Smooth muscle cell of the brain vasculature (primary cell): ENCODE results near the gene BOC.

Experiments
- DNase-seq: peaks from one replicate; pipeline ENCODE4 v3.0.0-alpha.2; 2012; ENCODE audit warnings: low read depth, low spot score

BOC gene

DNA sequence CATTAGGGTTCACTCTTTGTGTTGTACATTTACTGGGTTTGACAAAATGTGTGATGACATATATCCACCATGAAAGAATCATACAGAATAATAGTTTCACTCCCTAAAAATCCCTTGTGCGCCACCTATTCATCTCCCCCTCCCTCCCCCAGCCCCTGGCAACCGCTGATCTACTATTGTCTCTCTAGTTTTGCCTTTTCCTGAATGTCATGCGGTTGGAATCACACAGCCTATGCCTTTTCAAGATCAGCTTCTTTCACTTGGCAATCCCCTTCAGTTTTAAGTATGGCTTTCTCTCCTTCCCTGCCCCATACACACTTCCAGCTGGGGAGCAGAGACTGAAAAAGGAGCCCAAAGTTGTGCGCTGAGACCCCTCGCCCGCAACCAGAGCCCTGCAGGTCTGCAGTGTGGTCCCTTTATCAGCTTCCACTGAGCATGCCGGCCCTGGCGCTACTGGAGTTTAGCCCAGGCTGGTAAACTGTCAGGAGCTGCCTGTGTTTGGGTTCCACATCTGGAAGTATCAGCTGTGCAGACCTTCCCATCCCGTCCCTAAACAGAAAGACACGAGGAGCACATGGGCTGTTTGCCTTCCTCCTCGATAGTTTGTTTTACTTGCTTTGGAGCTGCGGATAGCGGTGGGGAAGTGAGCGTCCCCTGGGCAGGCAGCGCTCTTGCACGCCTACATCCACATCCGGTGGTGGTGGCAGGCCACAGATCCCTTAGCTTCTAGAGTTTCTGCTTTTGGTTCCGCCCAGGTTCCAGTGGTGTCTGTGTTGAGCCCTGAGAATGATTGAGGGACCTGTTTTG lies 12.3 kb downstream of the BOC start:
- no peak for DNase-seq

DNA sequence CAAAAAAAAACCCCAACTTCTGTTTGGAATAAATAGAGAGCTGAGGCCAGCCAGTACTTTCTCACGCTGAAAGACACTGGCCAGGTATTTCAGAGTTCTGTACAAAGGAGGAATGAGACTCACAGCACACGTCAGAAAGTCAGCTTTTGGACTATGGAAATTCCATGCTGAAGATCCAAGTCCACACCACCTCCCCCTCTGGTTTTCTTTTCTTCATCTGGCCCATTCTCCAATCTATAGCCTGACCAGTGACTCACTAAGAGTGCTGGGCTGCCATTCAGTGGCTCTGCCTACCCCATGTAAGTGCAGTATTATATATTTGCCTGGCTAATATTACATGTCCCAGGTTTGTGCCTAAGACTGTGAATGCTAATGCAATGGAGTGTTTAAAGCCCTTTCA lies 13.9 kb downstream of the BOC start:
- DNase-seq: no peak

DNA sequence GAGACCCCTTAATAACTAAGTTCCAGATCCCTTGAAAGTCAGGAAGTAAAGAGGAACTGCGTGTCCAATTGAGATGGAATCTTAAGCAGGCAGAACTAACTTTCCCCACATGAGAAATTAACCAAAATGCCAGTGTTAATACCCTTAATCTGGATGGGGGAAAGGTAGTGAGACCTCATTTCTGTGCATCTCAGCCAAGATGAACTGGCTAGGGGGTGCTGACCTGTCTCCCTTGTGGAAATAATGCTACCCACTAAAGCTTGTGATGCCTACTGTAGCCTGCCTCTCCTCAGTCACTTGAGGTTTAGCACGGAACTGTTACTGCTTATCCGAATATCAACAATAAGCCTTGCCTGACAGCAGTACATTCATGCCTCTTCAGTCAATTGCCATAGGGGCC lies 15.1 kb downstream of the BOC start:
- DNase-seq: no peak

DNA sequence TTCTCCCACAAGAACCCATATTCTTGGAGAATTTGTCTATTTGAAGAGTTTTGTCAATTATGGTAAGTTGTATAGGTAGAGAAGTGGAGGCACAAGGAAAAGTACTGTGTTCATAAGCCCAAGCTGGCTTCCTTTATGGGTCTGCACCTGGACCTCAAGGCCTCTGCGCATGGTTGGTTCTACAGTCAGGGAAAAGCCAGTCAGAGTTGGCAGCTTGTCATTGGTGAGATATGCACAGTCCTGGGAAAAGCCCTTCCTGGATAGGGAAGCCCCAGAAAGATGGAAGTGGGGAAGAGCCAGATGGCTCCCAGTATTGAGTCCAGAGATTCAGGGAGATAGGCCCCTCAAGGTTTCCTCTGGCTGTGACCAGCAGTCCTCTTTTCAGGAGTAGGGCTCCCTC lies 15.8 kb downstream of the BOC start:
- no peak for DNase-seq

DNA sequence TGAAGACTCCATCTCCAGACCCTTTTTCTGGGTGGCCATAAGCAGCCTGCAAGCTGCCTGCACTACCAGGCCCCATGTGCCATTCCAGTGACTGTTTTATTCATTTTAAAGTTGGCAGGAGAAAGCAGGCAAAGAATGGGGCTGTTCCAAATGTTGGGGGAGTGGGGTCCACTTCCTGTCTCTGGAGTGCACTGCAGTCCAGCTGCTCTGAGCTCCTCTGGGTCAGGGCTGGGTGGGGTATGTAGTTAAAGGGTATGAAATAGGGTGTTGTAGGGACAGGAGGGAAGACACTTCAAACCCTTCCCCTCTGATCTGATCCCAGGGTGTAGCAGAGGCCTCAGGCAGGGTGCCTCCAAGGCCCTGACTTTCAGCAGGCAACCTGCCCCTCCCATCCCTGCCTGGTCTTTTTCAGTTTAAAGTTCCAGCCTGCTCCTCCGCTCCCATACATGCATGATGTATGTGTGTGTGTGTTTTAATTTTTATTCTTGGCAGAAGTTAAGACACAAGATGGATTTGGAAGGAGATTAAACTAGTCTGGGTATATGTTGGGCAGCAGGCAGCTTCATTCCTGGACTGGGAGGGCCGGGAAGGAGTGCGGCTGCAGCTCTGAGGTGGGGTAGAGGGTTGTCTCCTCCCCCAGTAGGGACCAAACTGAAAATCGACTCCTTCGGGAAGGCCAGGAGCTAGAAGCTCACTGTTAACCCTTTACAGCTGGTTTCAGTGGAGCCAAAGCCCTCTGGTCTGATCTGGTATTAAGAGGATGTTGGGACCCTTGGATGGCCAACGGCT lies 17.3 kb downstream of the BOC start:
- DNase-seq: no peak

DNA sequence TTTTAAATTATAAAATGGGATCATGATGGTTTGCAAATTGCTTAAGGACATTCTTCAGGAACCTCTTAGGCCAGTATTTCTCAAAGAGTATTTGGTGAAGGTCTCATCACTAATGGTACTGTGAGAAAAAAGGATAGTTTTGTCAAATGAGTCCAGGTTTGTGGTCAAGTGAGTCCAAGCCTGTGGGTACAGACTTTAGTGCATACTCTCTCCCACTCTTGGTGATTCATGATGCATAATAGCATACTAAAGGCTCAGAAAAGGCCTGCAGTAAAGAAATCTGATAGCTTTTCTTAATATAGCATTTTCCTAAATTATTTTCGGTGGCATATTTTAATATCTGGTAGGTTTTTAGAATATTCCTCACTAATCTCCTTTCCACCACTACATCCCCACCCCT lies 20.0 kb downstream of the BOC start:
- no peak for DNase-seq

DNA sequence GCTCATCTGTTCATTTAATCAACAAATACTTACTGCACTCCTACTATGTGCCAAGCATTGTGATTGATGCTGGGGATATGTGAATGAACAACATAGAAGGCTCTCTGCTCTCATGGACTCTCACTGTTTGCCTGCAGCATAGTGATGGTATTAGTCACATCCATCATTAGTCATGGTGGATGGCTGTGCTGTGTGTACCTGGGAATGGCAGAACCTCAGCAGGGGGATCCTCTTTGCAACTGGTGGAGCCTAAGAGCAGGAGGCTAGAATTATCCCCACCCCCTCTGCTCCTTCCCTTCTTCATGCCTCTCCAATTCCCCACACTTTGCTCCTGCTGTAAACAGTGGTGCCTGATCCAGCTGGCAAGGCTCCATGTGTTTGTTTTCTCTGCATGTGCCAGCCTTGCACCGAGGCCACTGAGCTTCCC lies 20.5 kb downstream of the BOC start:
- peak; percentile 74 for DNase-seq

DNA sequence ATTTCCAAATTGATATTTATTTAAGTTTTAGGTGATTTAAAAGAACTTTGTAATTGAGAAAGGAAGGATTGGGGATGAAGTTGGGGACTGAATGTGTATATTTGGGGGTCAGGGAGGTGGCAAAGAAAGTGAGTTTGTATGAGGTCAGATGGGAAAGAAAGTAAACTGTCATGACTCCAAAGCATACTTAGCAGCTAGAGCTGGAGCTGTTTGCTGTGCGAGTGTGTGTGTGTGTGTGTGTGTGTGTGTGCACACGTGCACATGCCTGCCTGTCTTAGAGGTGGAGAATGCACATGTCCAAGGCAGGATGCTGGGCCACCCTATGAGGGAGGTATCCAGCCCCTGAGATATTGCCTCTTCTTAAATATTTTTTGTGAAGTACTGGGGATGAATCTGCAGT lies 21.0 kb downstream of the BOC start:
- no peak for DNase-seq

DNA sequence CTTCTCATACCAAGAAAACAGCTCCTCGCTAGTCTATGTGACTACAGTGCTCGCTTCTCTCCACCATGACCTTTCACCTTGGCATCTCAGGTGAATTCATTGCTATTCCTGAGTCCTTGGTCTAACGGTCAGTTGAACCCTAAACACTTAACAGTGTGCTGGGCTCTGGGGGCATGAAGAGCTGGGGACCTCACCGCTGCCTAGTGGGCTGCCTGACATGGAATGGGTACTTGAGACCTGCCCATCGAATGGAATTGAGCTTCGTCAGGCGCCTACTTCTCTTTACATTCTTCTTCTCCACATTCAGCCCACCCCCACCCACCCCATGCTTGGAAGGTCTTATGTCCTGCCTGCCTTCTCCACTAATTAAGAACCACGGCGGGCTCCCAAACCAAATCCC lies 22.1 kb downstream of the BOC start:
- DNase-seq: no peak

DNA sequence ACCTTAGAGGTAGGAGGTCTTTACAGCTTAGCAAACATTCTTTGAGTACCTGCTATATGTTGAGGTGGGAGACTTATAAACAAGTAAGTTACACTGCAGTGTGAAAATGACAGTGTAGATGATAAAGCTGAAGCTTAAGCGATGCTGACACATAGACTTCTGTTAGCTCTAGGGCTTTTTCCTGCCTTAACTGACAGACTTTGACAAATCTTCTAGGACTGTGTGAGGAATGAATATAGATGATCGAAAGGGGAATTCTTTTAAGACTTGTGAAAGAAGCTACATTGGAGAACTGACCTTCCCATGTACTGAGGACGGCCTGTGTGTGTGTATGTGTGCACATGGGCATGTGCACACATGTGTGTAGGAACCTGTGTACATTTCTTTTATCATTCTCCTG lies 22.7 kb downstream of the BOC start:
- DNase-seq: no peak

DNA sequence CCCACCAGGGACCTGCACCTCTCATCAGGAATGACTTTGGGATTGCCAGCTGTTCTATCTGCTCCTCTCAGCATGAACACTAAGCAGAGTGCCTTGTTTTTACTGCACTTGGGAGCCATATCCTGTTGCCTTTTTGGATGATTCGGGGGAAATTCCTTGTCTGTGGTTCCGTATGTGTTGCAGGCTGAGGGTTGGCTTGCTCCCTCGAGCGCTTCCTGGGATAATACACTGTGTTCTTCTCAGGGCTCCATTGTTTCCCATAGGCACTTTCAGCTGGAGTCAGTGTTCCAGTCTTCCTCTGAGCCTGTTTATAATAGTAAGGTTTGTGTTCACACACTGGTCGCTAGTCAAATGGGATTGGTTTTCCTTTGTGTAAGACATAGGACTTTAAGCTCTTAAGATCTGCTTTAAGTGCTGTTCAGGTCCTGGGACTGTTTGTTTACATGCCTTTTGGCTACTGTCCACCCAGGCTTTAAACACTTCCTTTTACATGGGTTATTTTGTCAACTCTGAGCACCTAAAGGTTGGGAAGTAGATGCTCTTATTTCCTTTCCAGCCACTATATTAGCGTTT lies 23.4 kb downstream of the BOC start:
- no peak for DNase-seq

DNA sequence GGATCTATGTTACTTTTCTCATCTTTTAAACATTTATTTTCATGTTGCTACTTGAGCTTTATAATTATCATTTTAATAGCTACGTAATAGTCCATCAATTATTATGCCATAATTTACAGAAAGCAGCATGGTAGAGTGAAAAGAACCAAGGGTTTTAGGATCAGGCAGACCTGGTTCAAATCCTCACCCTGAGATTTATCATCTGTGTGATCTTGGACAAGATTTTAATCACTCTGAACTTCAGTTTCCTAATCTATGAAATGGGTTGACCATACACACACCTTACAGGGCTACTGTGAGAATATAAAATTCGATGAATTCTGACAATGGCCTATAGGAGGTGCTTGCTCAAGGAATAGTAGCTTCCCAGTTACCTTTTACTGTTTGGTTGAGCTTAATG lies 27.1 kb downstream of the BOC start:
- DNase-seq: no peak

DNA sequence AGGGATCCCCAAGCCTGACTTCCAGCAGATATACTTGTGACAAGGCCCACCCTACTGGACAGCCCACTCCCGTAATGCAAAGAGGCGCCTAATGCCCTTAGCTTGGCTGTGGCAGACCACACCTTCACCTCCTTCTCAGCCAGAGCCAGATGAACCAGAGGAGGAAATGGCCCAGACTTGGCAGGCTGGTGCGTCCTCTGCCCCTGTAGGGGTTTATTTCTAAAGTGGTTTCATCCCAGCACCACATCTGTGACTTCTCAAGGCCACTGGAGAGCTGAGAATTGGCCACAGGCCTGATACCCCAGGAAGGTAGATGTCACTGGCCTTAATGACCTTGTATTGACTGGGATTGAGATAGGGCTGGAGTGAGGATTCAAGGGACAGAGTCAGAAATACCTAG lies 29.5 kb downstream of the BOC start:
- DNase-seq: no peak

DNA sequence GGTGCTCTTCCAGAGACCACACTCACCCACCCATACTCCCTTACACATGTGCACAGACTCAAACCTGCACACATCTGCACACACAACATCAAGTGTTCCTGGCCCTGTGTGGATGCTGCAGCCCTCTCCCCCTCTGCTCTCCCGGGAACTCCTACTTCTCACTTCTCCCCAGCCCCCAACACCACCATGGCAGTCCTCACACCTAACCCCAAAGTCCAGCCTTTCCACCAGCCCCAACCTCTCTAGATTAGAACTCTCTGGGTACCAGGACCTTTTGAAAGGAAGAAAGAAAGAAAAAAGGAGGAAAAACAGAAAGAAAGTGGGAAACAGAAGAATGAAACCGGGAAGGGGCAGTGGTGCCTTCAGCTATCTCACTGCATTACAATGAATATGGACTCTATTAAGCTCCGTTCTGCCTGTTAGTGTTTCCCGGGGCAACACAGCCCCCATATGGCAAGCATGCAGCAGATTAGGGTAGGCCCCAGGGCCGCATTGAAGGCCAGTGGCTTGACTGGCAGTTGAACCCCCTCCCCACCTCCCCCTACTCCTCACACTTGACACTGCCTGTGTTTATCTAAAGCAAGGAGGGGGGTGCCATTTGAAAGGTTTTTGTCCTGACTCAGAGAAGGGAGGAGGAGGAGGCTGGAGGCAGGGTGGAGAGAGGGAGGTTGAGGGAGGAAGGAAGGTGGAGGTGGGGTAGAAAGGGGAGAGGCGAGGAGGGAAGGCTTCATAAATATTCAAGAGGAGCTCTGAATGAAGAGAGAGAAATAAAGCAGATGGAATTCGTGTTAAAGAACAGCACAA lies 30.1 kb downstream of the BOC start:
- no peak for DNase-seq

DNA sequence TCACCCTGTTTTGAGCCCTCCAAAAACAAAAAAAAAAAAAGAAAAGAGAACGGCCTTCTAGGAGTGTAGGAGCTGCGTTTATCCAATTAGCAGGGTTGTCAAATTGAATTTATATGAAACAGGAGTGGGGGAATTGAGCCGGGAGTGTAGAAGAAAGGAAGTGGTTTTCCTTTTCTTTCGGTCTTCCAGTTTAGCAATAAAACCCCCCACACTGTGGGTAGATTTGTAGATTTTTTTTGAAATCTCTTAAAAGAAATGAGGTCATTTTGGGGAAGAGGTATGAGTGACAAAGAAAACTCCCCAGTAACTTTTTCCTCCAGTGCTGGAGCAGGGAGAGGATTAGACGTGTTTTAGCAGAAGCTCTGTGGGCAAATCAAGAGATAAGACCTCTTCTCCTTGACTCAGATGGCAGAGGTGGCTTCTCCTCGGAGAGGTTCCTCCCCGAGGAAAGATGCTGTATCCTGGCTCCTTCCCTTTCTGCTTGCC lies 30.8 kb downstream of the BOC start:
- DNase-seq: no peak

DNA sequence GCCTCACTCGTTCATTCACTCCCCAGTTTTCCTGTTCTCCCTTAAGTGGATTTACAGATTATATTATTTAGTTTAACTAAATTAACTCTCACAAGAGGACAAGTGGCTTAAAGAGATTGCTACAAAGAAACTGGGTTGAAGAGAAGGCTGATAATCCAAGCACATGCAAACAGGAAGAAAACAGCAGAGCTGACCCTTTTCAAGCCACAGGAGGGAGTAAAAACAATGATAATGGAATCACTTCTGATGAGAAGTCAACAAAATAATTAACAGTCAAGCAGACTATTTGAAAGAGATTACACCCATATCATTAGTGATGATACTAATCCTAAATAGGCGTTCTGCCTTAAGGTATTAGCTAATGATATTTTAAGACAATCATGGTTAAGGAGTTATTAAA lies 31.7 kb downstream of the BOC start:
- no peak for DNase-seq

DNA sequence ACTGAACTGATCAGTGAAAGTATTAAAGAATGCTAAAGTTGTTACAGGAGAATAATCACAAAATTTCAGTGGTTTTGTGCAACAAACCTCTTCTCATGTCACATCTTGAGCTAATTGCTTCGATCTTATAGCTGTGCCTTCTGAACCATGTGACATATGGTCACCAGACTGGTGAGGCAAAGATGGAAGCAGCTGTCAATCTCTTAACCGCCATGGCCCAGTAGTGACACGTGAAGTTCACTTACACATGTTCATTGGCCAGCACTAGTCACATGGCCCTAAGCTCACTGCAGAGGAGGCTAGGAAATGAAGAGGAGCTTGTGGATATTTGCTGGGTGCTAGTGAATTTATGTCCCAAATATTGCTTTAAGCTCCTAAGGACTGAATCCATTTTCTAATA lies 32.5 kb downstream of the BOC start:
- DNase-seq: no peak

DNA sequence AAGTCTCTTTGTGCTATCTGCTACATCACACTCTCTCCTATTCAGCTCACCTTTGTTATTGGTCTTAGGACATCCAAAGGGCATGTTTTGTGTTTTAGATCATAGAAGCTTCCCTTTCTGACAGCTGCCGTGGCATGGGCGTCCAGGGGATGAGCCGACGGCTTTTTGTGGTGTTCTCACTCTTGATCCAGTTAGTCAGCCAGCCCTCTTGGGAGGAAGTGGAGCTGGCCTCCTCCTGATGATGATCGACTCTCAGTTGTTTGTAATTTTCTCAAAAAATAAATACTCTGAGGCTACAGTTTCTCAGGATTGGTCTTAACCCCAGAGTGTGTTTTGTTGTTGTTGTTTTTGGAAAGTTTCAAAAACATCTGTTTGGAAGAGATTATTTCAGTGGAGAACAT lies 34.4 kb downstream of the BOC start:
- DNase-seq: peak; percentile 76

DNA sequence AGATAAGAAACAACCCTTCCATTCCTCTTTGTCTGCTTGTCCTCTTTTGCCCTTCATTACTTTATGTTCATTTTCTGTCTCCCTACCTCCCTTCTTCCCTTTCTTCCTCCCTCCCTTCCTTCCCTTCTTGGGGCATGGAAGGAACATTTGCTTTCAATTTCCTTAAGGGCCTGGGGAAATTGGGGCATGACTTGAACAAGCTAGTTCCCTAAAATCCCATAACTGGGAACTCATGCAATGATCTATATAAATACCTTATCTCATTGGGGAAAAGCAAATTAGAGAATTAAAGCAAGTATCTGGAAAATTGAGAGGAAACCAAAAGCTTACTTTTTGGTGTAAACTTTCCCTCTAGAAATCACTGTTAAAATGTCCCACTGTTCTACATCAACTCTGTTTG lies 35.7 kb downstream of the BOC start:
- DNase-seq: no peak

DNA sequence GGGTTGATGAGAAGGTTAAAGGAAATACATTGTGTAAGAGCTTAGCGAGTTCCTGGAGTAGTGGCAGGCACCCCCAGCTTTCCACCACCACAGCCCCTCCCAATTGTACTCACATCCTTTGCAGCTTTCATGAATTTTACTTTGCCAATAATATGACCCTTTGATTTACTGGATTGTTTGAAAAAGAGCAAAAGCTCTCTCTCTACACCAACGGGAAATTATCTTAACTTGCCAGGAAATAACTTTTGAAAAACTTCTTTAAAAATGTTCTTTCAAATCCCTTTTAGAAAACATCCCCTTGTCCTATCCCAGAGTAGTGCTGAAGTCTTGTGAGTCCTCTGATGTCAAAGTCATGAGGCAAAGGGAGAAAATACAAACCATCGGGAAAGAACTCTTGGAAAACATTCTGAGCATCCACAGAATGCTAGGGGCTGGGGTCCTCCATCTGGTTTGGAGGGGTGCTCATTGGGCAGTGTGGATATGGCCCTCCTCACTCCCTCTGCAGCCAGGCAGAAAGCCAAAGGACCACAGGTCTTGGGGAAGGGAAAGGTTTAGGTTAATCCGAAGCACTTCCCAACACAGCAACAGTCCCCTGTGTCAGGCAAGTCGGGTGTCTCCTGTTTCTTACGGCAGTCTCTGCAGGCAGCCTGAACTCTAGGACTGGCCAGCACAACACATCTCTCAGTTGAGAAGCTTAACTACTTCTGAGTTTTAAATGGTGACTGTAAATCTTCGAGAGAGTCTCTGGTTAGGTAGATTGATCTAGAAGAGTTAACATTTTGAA lies 36.5 kb downstream of the BOC start:
- DNase-seq: no peak

DNA sequence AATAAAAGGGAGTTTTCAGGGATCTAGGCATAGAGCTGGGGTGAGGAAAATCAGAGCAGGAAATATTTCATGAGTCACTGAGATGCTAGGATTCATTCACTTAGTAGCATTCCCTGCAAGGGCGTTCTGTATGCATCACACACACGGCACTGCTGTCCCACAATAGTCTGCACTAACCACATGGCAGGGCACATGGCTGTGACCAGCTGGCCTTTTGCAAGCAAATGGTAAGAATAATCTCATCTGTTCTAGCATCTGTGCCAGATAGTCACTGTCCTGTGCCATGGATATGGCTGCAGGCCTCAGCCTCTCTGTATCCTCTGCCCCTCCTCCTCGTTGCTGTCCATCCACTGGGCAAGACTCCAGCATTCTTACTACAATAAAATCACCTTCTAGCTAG lies 37.8 kb downstream of the BOC start:
- DNase-seq: no peak
